ENCODE measurements around the gene ERAL1.
"Not testable (repeated sequence)": the region's sequence is repeated elsewhere in the genome, so short reads cannot be mapped to it uniquely, and the experiment has no call there.

ERAL1 gene

GRCh38 chr17:28900986-28901726 is 46.3 kb downstream of the ERAL1 start:
- DNase-seq: no peak

GRCh38 chr17:28901866-28902818 is 47.3 kb downstream of the ERAL1 start:
- peak; percentile 54 for DNase-seq

- peak; percentile 88 for DNase-seq
Observed at GRCh38 chr17:28902819-28903545, 48.2 kb downstream of the ERAL1 start, which contains the start of gene DHRS13. Gene DHRS13, minus strand, starts transcription at chr17:28903079. Its CDS starts 135 bp downstream, at chr17:28902944.

- not testable (repeated sequence) for DNase-seq
Observed at GRCh38 chr17:28903546-28903841, 48.7 kb downstream of the ERAL1 start.

- no peak for DNase-seq
Observed at GRCh38 chr17:28904800-28905199, 50.0 kb downstream of the ERAL1 start.

GRCh38 chr17:28906276-28906675 is 51.5 kb downstream of the ERAL1 start:
- no peak for DNase-seq

- no peak for DNase-seq
Observed at GRCh38 chr17:28906706-28907438, 52.1 kb downstream of the ERAL1 start.

GRCh38 chr17:28907709-28908475 is 53.1 kb downstream of the ERAL1 start:
- no peak for DNase-seq

- no peak for DNase-seq
Observed at GRCh38 chr17:28908640-28909167, 53.9 kb downstream of the ERAL1 start.

GRCh38 chr17:28910534-28910933 is 55.7 kb downstream of the ERAL1 start:
- no peak for DNase-seq

All from left hindlimb (tissue), 1 donor.